ENCODE measurements around the gene RD3L. TPM values are rescaled to one million over a fixed set of nuclear protein-coding genes. Genes with fewer than 3 reads are reported as not detected.

RD3L gene
- total and polyA plus RNA-seq, 4 experiments from 2014 or later: not detected

GRCh38 chr14:103969961-103970360, 27.6 kb upstream of the RD3L start:
- CTCF ChIA-PET (ENCODE audit: partially characterized antibody): no interaction called here
- H3K4me3 ChIP-seq (ENCODE audit: low read length in 2 of 2): no peak overlapping the region
- no peaks in the 10 kb centered on the region for H3K27me3 ChIP-seq (ENCODE audit: insufficient read depth, low read length)
- POLR2A ChIA-PET (ENCODE audit: partially characterized antibody): no interaction called here
- Mint-ChIP-seq H3K36me3 (no peaks in the 10 kb centered on the region), H3K4me1 (no peaks in the 10 kb centered on the region), H3K27me3 (peaks cover 3 to 4% of the 10 kb centered on the region in 2 donors), H3K4me3 (no peak overlapping the region), H3K27ac (no peak overlapping the region), H3K9me3 (no peaks in the 10 kb centered on the region)
- H3K27ac ChIP-seq (ENCODE audit: low read depth, low read length): no peak overlapping the region
- intact Hi-C loops (cut with micrococcal nuclease): no loop called here
- H3K9me3 ChIP-seq (ENCODE audit: control insufficient read depth in 1 of 2, low read length in 2 of 2): no peaks in the 10 kb centered on the region
- H3K4me1 ChIP-seq (ENCODE audit: insufficient read depth, low read length): no peaks in the 10 kb centered on the region
- no peaks in the 10 kb centered on the region for H3K36me3 ChIP-seq (ENCODE audit: insufficient read depth, low read length)
- no peak for DNase-seq

GRCh38 chr14:103966631-103967030, 24.3 kb upstream of the RD3L start:
- Histone ChIP-seq H3K27me3 (ENCODE audit: insufficient read depth, low read length) (no peaks in the 10 kb centered on the region), H3K36me3 (ENCODE audit: insufficient read depth, low read length) (no peaks in the 10 kb centered on the region), H3K9me3 (ENCODE audit: control insufficient read depth in 1 of 2, low read length in 2 of 2) (no peaks in the 10 kb centered on the region), H3K4me1 (ENCODE audit: insufficient read depth, low read length) (no peaks in the 10 kb centered on the region), H3K27ac (ENCODE audit: low read depth, low read length) (no peak overlapping the region), H3K4me3 (ENCODE audit: low read length in 2 of 2) (no peak overlapping the region)
- Mint-ChIP-seq H3K27me3 (peaks cover 2 to 7% of the 10 kb centered on the region in 2 donors), H3K36me3 (no peaks in the 10 kb centered on the region), H3K4me3 (no peak overlapping the region), H3K9me3 (no peaks in the 10 kb centered on the region), H3K4me1 (no peaks in the 10 kb centered on the region), H3K27ac (no peak overlapping the region)
- ChIA-PET CTCF (ENCODE audit: partially characterized antibody) (interaction anchor here (0.6 kb wide), 2 partner anchors 16 to 252 kb away, joined by 3 to 4 read pairs; no protein-coding TSS in a partner anchor), POLR2A (ENCODE audit: partially characterized antibody) (no interaction called here)
- intact Hi-C loops (cut with micrococcal nuclease): no loop called here
- DNase-seq: no peak

GRCh38 chr14:103961928-103962578, 19.7 kb upstream of the RD3L start:
- Mint-ChIP-seq H3K27me3 (peaks cover 2 to 7% of the 10 kb centered on the region in 2 donors), H3K4me3 (no peak overlapping the region), H3K27ac (peak overlapping the region in 1 of 7 donors; percentile 44), H3K36me3 (no peaks in the 10 kb centered on the region), H3K4me1 (peaks cover 0 to 1% (median 0%) of the 10 kb centered on the region in 4 donors), H3K9me3 (no peaks in the 10 kb centered on the region)
- no peak for DNase-seq
- ChIA-PET CTCF (ENCODE audit: partially characterized antibody) (no interaction called here), POLR2A (ENCODE audit: partially characterized antibody) (no interaction called here)
- Histone ChIP-seq H3K4me3 (ENCODE audit: low read length in 2 of 2) (no peak overlapping the region), H3K9me3 (ENCODE audit: control insufficient read depth in 1 of 2, low read length in 2 of 2) (no peaks in the 10 kb centered on the region), H3K27ac (ENCODE audit: low read depth, low read length) (no peak overlapping the region), H3K4me1 (ENCODE audit: insufficient read depth, low read length) (no peaks in the 10 kb centered on the region), H3K27me3 (ENCODE audit: insufficient read depth, low read length) (no peaks in the 10 kb centered on the region), H3K36me3 (ENCODE audit: insufficient read depth, low read length) (no peaks in the 10 kb centered on the region)
- intact Hi-C loops (cut with micrococcal nuclease): no loop called here

GRCh38 chr14:103960457-103961055, 18.2 kb upstream of the RD3L start:
- no peaks in the 10 kb centered on the region for H3K9me3 ChIP-seq (ENCODE audit: control insufficient read depth in 1 of 2, low read length in 2 of 2)
- H3K4me1 Mint-ChIP-seq: peaks cover 0 to 1% (median 0%) of the 10 kb centered on the region in 4 donors
- H3K27ac Mint-ChIP-seq: no peak overlapping the region
- H3K36me3 Mint-ChIP-seq: no peaks in the 10 kb centered on the region
- no peaks in the 10 kb centered on the region for H3K4me1 ChIP-seq (ENCODE audit: insufficient read depth, low read length)
- H3K27me3 ChIP-seq (ENCODE audit: insufficient read depth, low read length): no peaks in the 10 kb centered on the region
- no peaks in the 10 kb centered on the region for H3K9me3 Mint-ChIP-seq
- no peak for DNase-seq
- no peaks in the 10 kb centered on the region for H3K36me3 ChIP-seq (ENCODE audit: insufficient read depth, low read length)
- no peak overlapping the region for H3K4me3 ChIP-seq (ENCODE audit: low read length in 2 of 2)
- intact Hi-C loops (cut with micrococcal nuclease): no loop called here
- no peak overlapping the region for H3K27ac ChIP-seq (ENCODE audit: low read depth, low read length)
- ChIA-PET POLR2A (ENCODE audit: partially characterized antibody) (no interaction called here), CTCF (ENCODE audit: partially characterized antibody) (no interaction called here)
- H3K4me3 Mint-ChIP-seq: no peak overlapping the region
- peaks cover 2 to 6% of the 10 kb centered on the region in 2 donors for H3K27me3 Mint-ChIP-seq

GRCh38 chr14:103949131-103949790, 6.9 kb upstream of the RD3L start:
- DNase-seq: no peak
- Histone ChIP-seq H3K4me1 (ENCODE audit: insufficient read depth, low read length) (no peaks in the 10 kb centered on the region), H3K9me3 (ENCODE audit: control insufficient read depth in 1 of 2, low read length in 2 of 2) (no peaks in the 10 kb centered on the region), H3K27me3 (ENCODE audit: insufficient read depth, low read length) (no peaks in the 10 kb centered on the region), H3K27ac (ENCODE audit: low read depth, low read length) (no peak overlapping the region), H3K4me3 (ENCODE audit: low read length in 2 of 2) (no peak overlapping the region), H3K36me3 (ENCODE audit: insufficient read depth, low read length) (no peaks in the 10 kb centered on the region)
- H3K9me3 Mint-ChIP-seq: peaks cover 0 to 6% (median 1%) of the 10 kb centered on the region in 8 donors
- CTCF ChIA-PET (ENCODE audit: partially characterized antibody): no interaction called here
- intact Hi-C loops (cut with micrococcal nuclease): no loop called here
- H3K36me3 Mint-ChIP-seq: no peaks in the 10 kb centered on the region
- H3K4me3 Mint-ChIP-seq: no peak overlapping the region
- H3K27ac Mint-ChIP-seq: no peak overlapping the region
- POLR2A ChIA-PET (ENCODE audit: partially characterized antibody): no interaction called here
- H3K4me1 Mint-ChIP-seq: no peaks in the 10 kb centered on the region
- H3K27me3 Mint-ChIP-seq: peaks cover 21 to 32% of the 10 kb centered on the region in 2 donors

GRCh38 chr14:103948442-103948841, 6.1 kb upstream of the RD3L start:
- H3K27me3 ChIP-seq (ENCODE audit: insufficient read depth, low read length): no peaks in the 10 kb centered on the region
- Mint-ChIP-seq H3K27me3 (peaks cover 22 to 31% of the 10 kb centered on the region in 2 donors), H3K36me3 (no peaks in the 10 kb centered on the region), H3K27ac (no peak overlapping the region), H3K4me3 (no peak overlapping the region), H3K4me1 (no peaks in the 10 kb centered on the region), H3K9me3 (peaks cover 0 to 6% (median 1%) of the 10 kb centered on the region in 8 donors)
- intact Hi-C loops (cut with micrococcal nuclease): no loop called here
- no peak overlapping the region for H3K27ac ChIP-seq (ENCODE audit: low read depth, low read length)
- H3K4me1 ChIP-seq (ENCODE audit: insufficient read depth, low read length): no peaks in the 10 kb centered on the region
- ChIA-PET POLR2A (ENCODE audit: partially characterized antibody) (no interaction called here), CTCF (ENCODE audit: partially characterized antibody) (no interaction called here)
- no peaks in the 10 kb centered on the region for H3K9me3 ChIP-seq (ENCODE audit: control insufficient read depth in 1 of 2, low read length in 2 of 2)
- no peaks in the 10 kb centered on the region for H3K36me3 ChIP-seq (ENCODE audit: insufficient read depth, low read length)
- no peak overlapping the region for H3K4me3 ChIP-seq (ENCODE audit: low read length in 2 of 2)
- DNase-seq: no peak

GRCh38 chr14:103946975-103947374, 4.6 kb upstream of the RD3L start:
- POLR2A ChIA-PET (ENCODE audit: partially characterized antibody): no interaction called here
- no peaks in the 10 kb centered on the region for H3K4me1 ChIP-seq (ENCODE audit: insufficient read depth, low read length)
- peaks cover 25 to 33% of the 10 kb centered on the region in 2 donors for H3K27me3 Mint-ChIP-seq
- H3K36me3 Mint-ChIP-seq: no peaks in the 10 kb centered on the region
- peaks cover 0 to 6% (median 1%) of the 10 kb centered on the region in 8 donors for H3K9me3 Mint-ChIP-seq
- no peaks in the 10 kb centered on the region for H3K27me3 ChIP-seq (ENCODE audit: insufficient read depth, low read length)
- no peaks in the 10 kb centered on the region for H3K36me3 ChIP-seq (ENCODE audit: insufficient read depth, low read length)
- CTCF ChIA-PET (ENCODE audit: partially characterized antibody): no interaction called here
- intact Hi-C loops (cut with micrococcal nuclease): no loop called here
- no peak overlapping the region for H3K27ac Mint-ChIP-seq
- no peaks in the 10 kb centered on the region for H3K9me3 ChIP-seq (ENCODE audit: control insufficient read depth in 1 of 2, low read length in 2 of 2)
- no peaks in the 10 kb centered on the region for H3K4me1 Mint-ChIP-seq
- no peak overlapping the region for H3K4me3 ChIP-seq (ENCODE audit: low read length in 2 of 2)
- H3K4me3 Mint-ChIP-seq: no peak overlapping the region
- no peak for DNase-seq
- no peak overlapping the region for H3K27ac ChIP-seq (ENCODE audit: low read depth, low read length)

Data from CD4-positive, alpha-beta memory T cell (primary cell).